ENCODE measurements around the gene UBR4.

DNA sequence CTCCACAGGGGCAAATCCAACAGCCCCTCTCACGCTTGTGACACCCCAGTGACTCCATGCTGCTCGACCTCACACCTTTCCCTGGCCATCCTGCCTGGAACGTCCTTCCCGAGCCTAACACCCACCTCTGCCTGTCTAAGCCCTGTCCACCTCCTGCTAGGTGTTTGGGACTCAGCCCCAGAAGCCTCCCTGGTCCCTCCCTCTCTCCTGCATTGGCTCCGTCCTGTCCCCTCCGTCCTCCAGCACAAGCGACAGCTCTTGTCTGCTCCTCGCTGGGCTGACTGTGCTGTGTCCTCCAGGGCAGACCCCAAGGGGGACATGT lies 151.6 kb downstream of the UBR4 start:
- TF ChIP-seq, protein P1, sequence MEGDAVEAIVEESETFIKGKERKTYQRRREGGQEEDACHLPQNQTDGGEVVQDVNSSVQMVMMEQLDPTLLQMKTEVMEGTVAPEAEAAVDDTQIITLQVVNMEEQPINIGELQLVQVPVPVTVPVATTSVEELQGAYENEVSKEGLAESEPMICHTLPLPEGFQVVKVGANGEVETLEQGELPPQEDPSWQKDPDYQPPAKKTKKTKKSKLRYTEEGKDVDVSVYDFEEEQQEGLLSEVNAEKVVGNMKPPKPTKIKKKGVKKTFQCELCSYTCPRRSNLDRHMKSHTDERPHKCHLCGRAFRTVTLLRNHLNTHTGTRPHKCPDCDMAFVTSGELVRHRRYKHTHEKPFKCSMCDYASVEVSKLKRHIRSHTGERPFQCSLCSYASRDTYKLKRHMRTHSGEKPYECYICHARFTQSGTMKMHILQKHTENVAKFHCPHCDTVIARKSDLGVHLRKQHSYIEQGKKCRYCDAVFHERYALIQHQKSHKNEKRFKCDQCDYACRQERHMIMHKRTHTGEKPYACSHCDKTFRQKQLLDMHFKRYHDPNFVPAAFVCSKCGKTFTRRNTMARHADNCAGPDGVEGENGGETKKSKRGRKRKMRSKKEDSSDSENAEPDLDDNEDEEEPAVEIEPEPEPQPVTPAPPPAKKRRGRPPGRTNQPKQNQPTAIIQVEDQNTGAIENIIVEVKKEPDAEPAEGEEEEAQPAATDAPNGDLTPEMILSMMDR (IDR thresholded peaks at IDR 0.05; ENCODE audit: borderline replicate concordance, extremely low read depth, low read length, poor library complexity, severe bottlenecking), result no peak
- no peak for TF ChIP-seq EZH2 (IDR thresholded peaks at IDR 0.05; ENCODE audit: borderline replicate concordance, low read depth, low read length, severe bottlenecking)
